ENCODE results near the gene PABPN1. TPM values are rescaled to one million over a fixed set of nuclear protein-coding genes. Genes with fewer than 3 reads are reported as not detected.
"Not testable (repeated sequence)": the region's sequence is repeated elsewhere in the genome, so short reads cannot be mapped to it uniquely, and the experiment has no call there.

Gene PABPN1
- total and polyA plus RNA-seq, 7 donors: 65.2 to 104 (median 82.5) TPM

- peaks cover 15% of the 10 kb centered on the region for H3K4me1 ChIP-seq
- ATAC-seq: no peak
- H3K9me3 ChIP-seq: no peaks in the 10 kb centered on the region
- intact Hi-C loops (cut with DNase I): loop anchor here in 1 of 2 donors (5.0 to 10.0 kb wide), 2 partner anchors 143 to 231 kb away; partner anchors contain the start of genes NGDN, THTPA and ZFHX2
- H3K27me3 ChIP-seq (ENCODE audit: insufficient read depth in 3 of 3, low read length in 2 of 3): no peaks in the 10 kb centered on the region
- no peak for TF ChIP-seq CTCF (IDR thresholded peaks at IDR 0.05)
- 84 to 89% (median 84%) methylated on average over 18 of the region's 18 CpGs for WGBS, 3 donors
- H3K36me3 ChIP-seq (ENCODE audit: insufficient read depth in 1 of 2, low read depth in 1 of 2): peaks cover 5 to 38% of the 10 kb centered on the region in 2 donors
- DNase-seq: no peak
- H3K4me3 ChIP-seq: no peak overlapping the region
- H3K27ac ChIP-seq: no peak overlapping the region
Measured at GRCh38 chr14:23323838-23324454, 2.7 kb downstream of the PABPN1 start.

- H3K27ac ChIP-seq: no peak overlapping the region
- peaks cover 5 to 38% of the 10 kb centered on the region in 2 donors for H3K36me3 ChIP-seq (ENCODE audit: insufficient read depth in 1 of 2, low read depth in 1 of 2)
- no peaks in the 10 kb centered on the region for H3K27me3 ChIP-seq (ENCODE audit: insufficient read depth in 3 of 3, low read length in 2 of 3)
- intact Hi-C loops (cut with DNase I): loop anchor here in 1 of 2 donors (5.0 to 10.0 kb wide), 2 partner anchors 143 to 230 kb away; partner anchors contain the start of genes NGDN, THTPA and ZFHX2
- DNase-seq: no peak
- no peak for TF ChIP-seq CTCF (IDR thresholded peaks at IDR 0.05)
- H3K4me1 ChIP-seq: peaks cover 15% of the 10 kb centered on the region
- no peak overlapping the region for H3K4me3 ChIP-seq
- 65 to 84% (median 69%) methylated on average over 2 of the region's 2 CpGs for WGBS, 3 donors
- no peak for ATAC-seq
- no peaks in the 10 kb centered on the region for H3K9me3 ChIP-seq
Measured at GRCh38 chr14:23324455-23324846, 3.2 kb downstream of the PABPN1 start.

GRCh38 chr14:23324993-23325392, 3.7 kb downstream of the PABPN1 start:
- peaks cover 5 to 38% of the 10 kb centered on the region in 2 donors for H3K36me3 ChIP-seq (ENCODE audit: insufficient read depth in 1 of 2, low read depth in 1 of 2)
- no peak overlapping the region for H3K4me3 ChIP-seq
- intact Hi-C loops (cut with DNase I): loop anchor here (5.0 to 10.0 kb wide), 5 partner anchors 52 to 237 kb away; partner anchors contain the start of genes CMTM5 (in 1 of the 2), NGDN (in 1 of the 2), THTPA (in 1 of the 2) and ZFHX2 (in 1 of the 2)
- H3K9me3 ChIP-seq: no peaks in the 10 kb centered on the region
- no peak overlapping the region for H3K27ac ChIP-seq
- no peak for ATAC-seq
- no peaks in the 10 kb centered on the region for H3K27me3 ChIP-seq (ENCODE audit: insufficient read depth in 3 of 3, low read length in 2 of 3)
- 68 to 78% (median 70%) methylated on average over 7 of the region's 7 CpGs for WGBS, 3 donors
- TF ChIP-seq CTCF (IDR thresholded peaks at IDR 0.05): no peak
- no peak for DNase-seq
- H3K4me1 ChIP-seq: peaks cover 15% of the 10 kb centered on the region

- intact Hi-C loops (cut with DNase I): loop anchor here (2.0 to 10.0 kb wide), 5 partner anchors 52 to 237 kb away; partner anchors contain the start of genes CMTM5 (in 1 of the 2), THTPA (in 1 of the 2) and ZFHX2 (in 1 of the 2)
- not testable (repeated sequence) for H3K27me3 ChIP-seq (ENCODE audit: insufficient read depth in 3 of 3, low read length in 2 of 3)
Measured at GRCh38 chr14:23325746-23326145, 4.5 kb downstream of the PABPN1 start.

More at GRCh38 chr14:23325746-23326145, 4.5 kb downstream of the PABPN1 start:
- ATAC-seq, H3K9me3 ChIP-seq, H3K27ac ChIP-seq, DNase-seq, H3K4me3 ChIP-seq: not testable (repeated sequence)
- Histone ChIP-seq H3K4me1 (peaks cover 15% of the 10 kb centered on the region), H3K36me3 (ENCODE audit: insufficient read depth in 1 of 2, low read depth in 1 of 2) (peaks cover 5 to 38% of the 10 kb centered on the region in 2 donors)
- 85 to 92% (median 87%) methylated on average over 5 of the region's 5 CpGs for WGBS, 3 donors
